ENCODE measurements around the gene KITLG.

DNA sequence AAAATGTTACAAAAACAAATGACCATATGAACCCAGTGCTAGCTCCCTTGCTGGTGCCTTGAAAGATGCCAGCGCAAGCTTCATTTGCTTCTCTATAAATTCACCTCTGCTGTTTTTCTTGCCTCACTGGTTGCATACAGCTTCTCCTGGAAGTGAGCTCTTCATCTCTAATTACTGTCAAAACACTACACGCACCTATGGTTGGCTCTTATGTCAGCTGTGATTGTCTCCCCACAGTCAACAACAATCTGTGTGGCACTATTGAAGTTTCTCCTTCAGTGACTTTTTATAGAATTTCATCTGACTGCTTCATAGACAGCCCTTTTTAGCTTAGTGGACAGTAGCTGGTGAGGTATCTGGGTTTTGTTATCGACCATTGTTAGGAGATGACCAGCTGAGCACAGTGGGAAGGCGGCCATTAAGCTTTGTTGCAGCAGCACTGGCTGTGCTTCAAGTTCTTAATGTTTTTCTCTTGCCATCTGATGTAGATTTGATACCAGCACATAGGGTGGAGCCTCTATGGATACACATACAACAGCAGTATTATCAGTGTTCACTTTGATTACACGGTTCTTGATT lies 131.8 kb downstream of the KITLG start:
- TF ChIP-seq, protein P1, sequence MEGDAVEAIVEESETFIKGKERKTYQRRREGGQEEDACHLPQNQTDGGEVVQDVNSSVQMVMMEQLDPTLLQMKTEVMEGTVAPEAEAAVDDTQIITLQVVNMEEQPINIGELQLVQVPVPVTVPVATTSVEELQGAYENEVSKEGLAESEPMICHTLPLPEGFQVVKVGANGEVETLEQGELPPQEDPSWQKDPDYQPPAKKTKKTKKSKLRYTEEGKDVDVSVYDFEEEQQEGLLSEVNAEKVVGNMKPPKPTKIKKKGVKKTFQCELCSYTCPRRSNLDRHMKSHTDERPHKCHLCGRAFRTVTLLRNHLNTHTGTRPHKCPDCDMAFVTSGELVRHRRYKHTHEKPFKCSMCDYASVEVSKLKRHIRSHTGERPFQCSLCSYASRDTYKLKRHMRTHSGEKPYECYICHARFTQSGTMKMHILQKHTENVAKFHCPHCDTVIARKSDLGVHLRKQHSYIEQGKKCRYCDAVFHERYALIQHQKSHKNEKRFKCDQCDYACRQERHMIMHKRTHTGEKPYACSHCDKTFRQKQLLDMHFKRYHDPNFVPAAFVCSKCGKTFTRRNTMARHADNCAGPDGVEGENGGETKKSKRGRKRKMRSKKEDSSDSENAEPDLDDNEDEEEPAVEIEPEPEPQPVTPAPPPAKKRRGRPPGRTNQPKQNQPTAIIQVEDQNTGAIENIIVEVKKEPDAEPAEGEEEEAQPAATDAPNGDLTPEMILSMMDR (IDR thresholded peaks at IDR 0.05), result no peak
- TF ChIP-seq POLR2A (IDR thresholded peaks at IDR 0.05) (no peak), EP300 (IDR thresholded peaks at IDR 0.05; ENCODE audit: low read depth) (no peak), POLR2AphosphoS5 (IDR thresholded peaks at IDR 0.05) (no peak)
